HTR-8/SVneo (cell line): Measurements from ENCODE around the gene PSMA6.
A peak's percentile ranks its signal among the peaks of the same experiment; 100 is the strongest.
"Not testable (repeated sequence)": the region's sequence is repeated elsewhere in the genome, so short reads cannot be mapped to it uniquely, and the experiment has no call there.

Experiments used
- DNase-seq: peaks from one replicate; pipeline ENCODE4 v3.0.0; 2011; ENCODE audit warnings: low spot score, mixed read lengths; ENCODE audit not compliant: insufficient read length
- FAIRE-seq: peaks from 2 replicates; lab custom pipeline; 2011; peaks lifted over from hg19 to GRCh38; lab: Jason Lieb, UNC

The PSMA6 gene

GRCh38 chr14:35292051-35292769 is at the start of gene PSMA6:
TSS of gene PSMA6 (plus strand) at chr14:35292382. CDS start at chr14:35292477, 95 bp downstream.
- peak; percentile 4 for FAIRE-seq
- DNase-seq, result peak; percentile 97

GRCh38 chr14:35242599-35243311 is 49.4 kb upstream of the PSMA6 start:
- DNase-seq, result no peak
- FAIRE-seq, result no peak

GRCh38 chr14:35243956-35244355 is 48.2 kb upstream of the PSMA6 start:
- no peak for DNase-seq
- no peak for FAIRE-seq

GRCh38 chr14:35244542-35244941 is 47.6 kb upstream of the PSMA6 start:
- FAIRE-seq, result no peak
- DNase-seq, result no peak

GRCh38 chr14:35245051-35245450 is 47.1 kb upstream of the PSMA6 start:
- DNase-seq (no peak), FAIRE-seq (no peak)

GRCh38 chr14:35247777-35248475 is 44.3 kb upstream of the PSMA6 start:
- FAIRE-seq (no peak), DNase-seq (no peak)

- FAIRE-seq, result no peak
- DNase-seq, result no peak
Measured at GRCh38 chr14:35248476-35248788, 43.8 kb upstream of the PSMA6 start.

GRCh38 chr14:35250319-35250718 is 41.9 kb upstream of the PSMA6 start:
- FAIRE-seq (no peak), DNase-seq (no peak)

GRCh38 chr14:35252451-35252868 is 39.7 kb upstream of the PSMA6 start:
- no peak for FAIRE-seq
- no peak for DNase-seq

- FAIRE-seq, DNase-seq: not testable (repeated sequence)
Measured at GRCh38 chr14:35253056-35253455, 39.1 kb upstream of the PSMA6 start.

- not testable (repeated sequence) for FAIRE-seq, DNase-seq
Measured at GRCh38 chr14:35254034-35254622, 38.1 kb upstream of the PSMA6 start.

- DNase-seq, result no peak
- FAIRE-seq, result no peak
Measured at GRCh38 chr14:35254736-35255135, 37.4 kb upstream of the PSMA6 start.

GRCh38 chr14:35255711-35256110 is 36.5 kb upstream of the PSMA6 start:
- no peak for DNase-seq
- no peak for FAIRE-seq

GRCh38 chr14:35257809-35258208 is 34.4 kb upstream of the PSMA6 start:
- DNase-seq, result no peak
- FAIRE-seq, result no peak

GRCh38 chr14:35258420-35258819 is 33.8 kb upstream of the PSMA6 start:
- no peak for FAIRE-seq

GRCh38 chr14:35261774-35262173 is 30.4 kb upstream of the PSMA6 start:
- no peak for DNase-seq
- no peak for FAIRE-seq

More at GRCh38 chr14:35258420-35258819, 33.8 kb upstream of the PSMA6 start:
- no peak for DNase-seq

- DNase-seq (no peak), FAIRE-seq (no peak)
Measured at GRCh38 chr14:35262436-35262835, 29.7 kb upstream of the PSMA6 start.

- no peak for FAIRE-seq
- DNase-seq, result no peak
Measured at GRCh38 chr14:35268946-35269345, 23.2 kb upstream of the PSMA6 start.

GRCh38 chr14:35274805-35275204 is 17.4 kb upstream of the PSMA6 start:
- no peak for FAIRE-seq
- DNase-seq, result no peak

- DNase-seq (no peak), FAIRE-seq (no peak)
Measured at GRCh38 chr14:35277179-35277578, 15.0 kb upstream of the PSMA6 start.

GRCh38 chr14:35279369-35279768 is 12.8 kb upstream of the PSMA6 start:
- no peak for FAIRE-seq
- no peak for DNase-seq
